ENCODE data around the gene SH3RF3. TPM values are rescaled to one million over a fixed set of nuclear protein-coding genes. Genes with fewer than 3 reads are reported as not detected.

The SH3RF3 gene
- total and polyA plus RNA-seq, 9 of the 15 experiments (the other 6 are each of a cell fraction or from before 2014, with no cell fraction given), result 0.02 TPM; not detected in 8

GRCh38 chr2:109209941-109210340, 80.9 kb downstream of the SH3RF3 start (continued):
- TF ChIP-seq IRF9 (tag; IDR thresholded peaks at IDR 0.05) (no peak), ZNF75A (CRISPR knock-in tag; IDR thresholded peaks at IDR 0.05) (no peak)

GRCh38 chr2:109210431-109211200, 81.6 kb downstream of the SH3RF3 start:
- Histone ChIP-seq H3K9me1 (ENCODE audit: control insufficient read depth, insufficient read depth, low read length) (no peaks in the 10 kb centered on the region), H3K27ac (ENCODE audit: extremely low read depth, low read depth, low read length) (no peak overlapping the region), H3K4me1 (replicated peaks in 1 of 2; ENCODE audit: control insufficient read depth in 2 of 2, insufficient read depth in 2 of 2, low read length in 2 of 2) (peaks cover 8 to 10% of the 10 kb centered on the region in 2 experiments; a peak in 4 of 5 replicates), H4K20me1 (replicated peaks; ENCODE audit: control insufficient read depth, insufficient read depth, low read length) (peaks cover 9% of the 10 kb centered on the region), H3K36me3 (ENCODE audit: control insufficient read depth, insufficient read depth, low read length) (no peaks in the 10 kb centered on the region), H3K4me2 (ENCODE audit: insufficient read depth, low read length) (no peak overlapping the region), H3K9me3 (replicated peaks; ENCODE audit: control insufficient read depth, insufficient read depth, low read depth, low read length) (no peaks in the 10 kb centered on the region), H2AFZ (ENCODE audit: low read depth, low read length) (no peak overlapping the region), H3K27me3 (ENCODE audit: control insufficient read depth in 2 of 2, insufficient read depth in 2 of 2, low read length in 2 of 2) (peaks cover 7 to 63% of the 10 kb centered on the region in 2 experiments), H3K9ac (ENCODE audit: insufficient read depth in 1 of 2, low read depth in 2 of 2, low read length in 2 of 2) (no peak overlapping the region), H3K79me2 (ENCODE audit: control insufficient read depth, insufficient read depth, low read length) (no peaks in the 10 kb centered on the region), H3K4me3 (no peak overlapping the region)
- ChIA-PET CTCF (ENCODE audit: low intra/inter-chr PET ratio) (no interaction called here), POLR2A (no interaction called here)
- WGBS (ENCODE audit: insufficient coverage, low coverage, missing lambda C conversion rate), result 0% methylated on average over 7 of the region's 7 CpGs
- FAIRE-seq (no peak), DNase-seq (ENCODE audit: extremely low read depth in 1 of 4, low spot score in 3 of 4) (no peak), ATAC-seq (no peak)
- no TSS peak for BruUV-seq (replicated peaks)
- intact Hi-C loops (cut with micrococcal nuclease), result no loop called here
- in situ Hi-C loops (cut with MboI), result no loop called here
- no peak for TF ChIP-seq ZNF740 (CRISPR knock-in tag; IDR thresholded peaks at IDR 0.05)
- no peak for TF ChIP-seq ZNF740 (tag; IDR thresholded peaks at IDR 0.05)
- no peak for TF ChIP-seq HMG20B (CRISPR knock-in tag; IDR thresholded peaks at IDR 0.05)
- TF ChIP-seq RFX5 (IDR thresholded peaks at IDR 0.05; ENCODE audit: low read depth, low read length), result no peak
- TF ChIP-seq ZKSCAN8 (CRISPR knock-in tag; IDR thresholded peaks at IDR 0.05), result no peak
- no peak for TF ChIP-seq ARHGAP35 (IDR thresholded peaks at IDR 0.05; ENCODE audit: partially characterized antibody)
- no peak for TF ChIP-seq HOXB6 (CRISPR knock-in tag; IDR thresholded peaks at IDR 0.05; ENCODE audit: borderline replicate concordance)
- TF ChIP-seq NRF1 (conservative IDR thresholded peaks at IDR 0.05 in 1 of 2, IDR thresholded peaks at IDR 0.05 in 1 of 2), result no peak
- TF ChIP-seq ZFX (CRISPR knock-in tag; IDR thresholded peaks at IDR 0.05), result no peak
- no peak for TF ChIP-seq CBFA2T2 (conservative IDR thresholded peaks at IDR 0.05)
- no peak for TF ChIP-seq TBL1XR1 (IDR thresholded peaks at IDR 0.05; ENCODE audit: low read length in 2 of 2)
- no peak for TF ChIP-seq HDAC3 (IDR thresholded peaks at IDR 0.05; ENCODE audit: borderline replicate concordance, partially characterized antibody)
- no peak for TF ChIP-seq SMC3 (conservative IDR thresholded peaks at IDR 0.05; ENCODE audit: insufficient read depth, low read depth, low read length)
- no peak for TF ChIP-seq HDAC1 (IDR thresholded peaks at IDR 0.05)
- TF ChIP-seq ZBTB34 (CRISPR knock-in tag; IDR thresholded peaks at IDR 0.05), result no peak
